Measurements from ENCODE around the gene WASHC2C.
"Not testable (repeated sequence)": the region's sequence is repeated elsewhere in the genome, so short reads cannot be mapped to it uniquely, and the experiment has no call there.

WASHC2C gene

DNA sequence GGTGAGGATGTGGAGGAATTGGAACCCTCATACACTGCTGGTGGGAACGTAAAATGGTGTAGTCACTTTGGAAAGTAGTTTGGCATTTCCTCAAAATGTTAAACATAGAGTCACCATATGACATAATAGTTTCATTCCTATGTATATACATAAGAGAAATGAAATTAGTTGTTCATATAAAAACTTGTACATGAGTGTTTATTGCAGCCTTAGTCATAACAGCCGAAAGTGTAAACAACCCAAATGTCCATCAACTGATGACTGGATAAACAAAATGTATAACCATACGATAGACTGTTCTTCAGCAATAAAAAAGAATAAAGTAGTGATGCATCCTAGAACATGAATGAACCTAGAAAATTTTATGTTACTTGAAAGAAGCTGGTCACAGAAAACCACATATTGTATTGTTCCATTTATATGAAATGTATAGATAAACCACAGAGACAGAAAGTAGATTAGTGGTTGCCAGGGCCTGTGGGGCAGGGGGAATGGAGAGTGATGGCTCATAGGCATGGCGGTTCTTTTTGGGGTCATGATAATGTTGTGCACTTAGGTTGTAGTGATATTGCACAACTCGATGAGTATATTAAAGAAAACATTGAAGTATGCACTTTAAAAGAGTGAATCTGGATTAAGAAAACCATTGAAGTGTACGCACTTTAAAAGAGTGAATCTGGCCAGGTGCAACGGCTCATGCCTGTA is 44.8 kb downstream of the WASHC2C start:
- not testable (repeated sequence) for H3K27me3 ChIP-seq (ENCODE audit: control insufficient read depth in 1 of 2, insufficient read depth in 2 of 2, low read length in 2 of 2); H3K4me1 ChIP-seq (ENCODE audit: control insufficient read depth, insufficient read depth, low read length); H3K9me3 ChIP-seq (ENCODE audit: control insufficient read depth in 2 of 2, low read length in 2 of 2); H3K4me3 ChIP-seq (ENCODE audit: low read length in 2 of 2); H3K9ac ChIP-seq (ENCODE audit: low read length in 2 of 2); H3K27ac ChIP-seq (ENCODE audit: low read length); H3K36me3 ChIP-seq (ENCODE audit: control insufficient read depth in 2 of 2, insufficient read depth in 2 of 2, low read length in 2 of 2)

DNA sequence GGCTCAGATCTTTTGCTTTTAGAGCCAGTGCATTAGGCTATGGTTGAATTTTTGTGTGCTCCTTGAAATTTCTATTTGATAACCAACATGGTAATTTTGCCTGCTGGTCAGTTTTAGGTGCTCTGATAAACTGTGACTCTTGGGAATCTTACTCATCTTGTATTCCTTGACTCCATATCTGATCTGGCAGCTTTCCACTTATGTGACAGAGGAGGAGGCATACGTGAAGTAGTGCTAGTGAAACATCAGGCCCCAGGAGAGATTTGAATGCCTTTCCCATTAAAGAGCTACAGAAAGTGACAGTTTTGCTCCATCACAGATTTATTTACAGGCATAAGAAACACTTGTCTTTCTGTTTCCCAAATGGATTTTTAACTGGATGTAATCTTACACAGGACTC is 59.2 kb downstream of the WASHC2C start:
- H3K36me3 ChIP-seq (ENCODE audit: control insufficient read depth in 2 of 2, insufficient read depth in 2 of 2, low read length in 2 of 2); H3K9me3 ChIP-seq (ENCODE audit: control insufficient read depth in 2 of 2, low read length in 2 of 2); H3K4me1 ChIP-seq (ENCODE audit: control insufficient read depth, insufficient read depth, low read length); H3K27me3 ChIP-seq (ENCODE audit: control insufficient read depth in 1 of 2, insufficient read depth in 2 of 2, low read length in 2 of 2); H3K9ac ChIP-seq (ENCODE audit: low read length in 2 of 2); H3K27ac ChIP-seq (ENCODE audit: low read length); H3K4me3 ChIP-seq (ENCODE audit: low read length in 2 of 2): not testable (repeated sequence)

DNA sequence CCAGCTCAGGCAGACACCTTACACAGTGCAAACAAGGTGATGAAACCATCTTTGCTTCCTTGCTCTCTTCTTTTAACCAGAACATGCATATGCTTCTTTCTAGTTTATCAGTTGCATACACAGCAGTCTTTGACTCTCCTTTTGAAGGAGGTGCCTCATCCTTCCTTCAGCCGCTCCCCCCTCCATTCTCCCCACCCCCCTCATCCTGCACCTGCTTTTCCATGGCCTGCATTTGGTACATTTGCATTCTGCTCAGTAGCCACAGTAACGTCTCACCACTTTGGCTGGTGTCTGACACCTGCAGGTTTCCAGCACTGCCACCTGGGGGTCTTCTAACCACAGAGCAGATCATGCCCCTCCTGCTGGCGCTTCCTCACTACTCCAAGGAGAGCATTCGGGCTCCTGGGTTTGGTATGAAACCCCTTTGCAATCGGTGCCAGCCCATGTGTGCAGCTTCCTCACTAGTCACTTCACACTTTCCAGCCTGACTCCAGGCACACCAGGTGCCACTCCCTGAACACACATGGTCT is 60.2 kb downstream of the WASHC2C start:
- not testable (repeated sequence) for H3K9ac ChIP-seq (ENCODE audit: low read length in 2 of 2); H3K27me3 ChIP-seq (ENCODE audit: control insufficient read depth in 1 of 2, insufficient read depth in 2 of 2, low read length in 2 of 2); H3K9me3 ChIP-seq (ENCODE audit: control insufficient read depth in 2 of 2, low read length in 2 of 2); H3K4me1 ChIP-seq (ENCODE audit: control insufficient read depth, insufficient read depth, low read length); H3K27ac ChIP-seq (ENCODE audit: low read length); H3K36me3 ChIP-seq (ENCODE audit: control insufficient read depth in 2 of 2, insufficient read depth in 2 of 2, low read length in 2 of 2); H3K4me3 ChIP-seq (ENCODE audit: low read length in 2 of 2)

DNA sequence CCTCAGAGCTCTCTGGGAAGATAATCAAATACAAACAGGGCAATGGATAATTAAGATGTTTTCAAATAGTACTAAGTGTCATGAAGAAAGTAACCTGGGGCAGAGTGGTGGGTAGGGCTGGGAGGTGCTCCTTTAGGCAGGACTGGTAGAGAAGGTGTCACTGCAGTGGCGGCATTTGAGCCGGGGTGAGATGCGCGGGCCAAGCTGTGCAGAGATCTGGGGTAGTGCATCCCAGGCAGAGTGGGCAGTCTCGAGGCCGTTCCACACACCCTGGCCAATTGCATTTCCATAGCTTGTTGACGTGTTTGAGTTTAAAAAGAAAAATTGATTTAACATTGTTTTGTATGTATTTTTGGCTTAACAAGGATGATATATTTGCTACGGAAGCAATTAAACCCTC is 62.9 kb downstream of the WASHC2C start:
- H3K27ac ChIP-seq (ENCODE audit: low read length); H3K4me3 ChIP-seq (ENCODE audit: low read length in 2 of 2); H3K27me3 ChIP-seq (ENCODE audit: control insufficient read depth in 1 of 2, insufficient read depth in 2 of 2, low read length in 2 of 2); H3K4me1 ChIP-seq (ENCODE audit: control insufficient read depth, insufficient read depth, low read length); H3K9ac ChIP-seq (ENCODE audit: low read length in 2 of 2); H3K9me3 ChIP-seq (ENCODE audit: control insufficient read depth in 2 of 2, low read length in 2 of 2); H3K36me3 ChIP-seq (ENCODE audit: control insufficient read depth in 2 of 2, insufficient read depth in 2 of 2, low read length in 2 of 2): not testable (repeated sequence)

DNA sequence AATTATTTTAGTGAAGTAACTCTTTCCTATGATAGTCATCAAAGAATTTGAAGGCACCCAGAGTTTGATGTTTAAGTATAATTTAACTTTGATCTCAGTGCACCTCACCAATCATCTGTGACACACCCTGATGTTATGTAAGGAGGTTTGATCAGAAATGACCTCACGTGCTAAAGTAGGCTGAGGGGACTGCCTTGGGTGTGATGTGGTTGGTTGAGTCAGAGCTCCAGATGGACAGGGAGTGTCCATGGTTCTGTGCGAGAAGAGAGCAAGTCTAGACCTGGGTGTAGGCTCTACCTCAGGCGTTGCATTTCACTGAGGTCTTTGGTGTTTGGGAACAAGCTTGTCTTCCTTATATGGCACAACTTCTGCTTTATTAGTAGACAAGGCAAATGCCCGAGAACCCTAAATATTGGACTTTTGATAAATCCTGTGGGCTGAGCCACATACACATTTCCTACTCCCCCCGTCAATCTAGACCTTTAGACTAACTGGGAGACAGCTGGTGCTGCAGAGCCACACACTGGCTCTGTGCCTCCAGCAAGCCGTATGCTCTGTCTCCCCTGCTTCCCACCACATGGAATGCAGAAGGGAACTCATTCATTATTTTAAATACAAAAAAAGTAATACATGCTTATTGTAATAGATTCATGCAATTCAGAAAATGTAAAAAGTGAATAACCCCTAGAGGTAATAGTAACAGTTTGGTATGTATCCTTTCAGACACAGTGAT is 63.8 kb downstream of the WASHC2C start:
- not testable (repeated sequence) for H3K36me3 ChIP-seq (ENCODE audit: control insufficient read depth in 2 of 2, insufficient read depth in 2 of 2, low read length in 2 of 2)

DNA sequence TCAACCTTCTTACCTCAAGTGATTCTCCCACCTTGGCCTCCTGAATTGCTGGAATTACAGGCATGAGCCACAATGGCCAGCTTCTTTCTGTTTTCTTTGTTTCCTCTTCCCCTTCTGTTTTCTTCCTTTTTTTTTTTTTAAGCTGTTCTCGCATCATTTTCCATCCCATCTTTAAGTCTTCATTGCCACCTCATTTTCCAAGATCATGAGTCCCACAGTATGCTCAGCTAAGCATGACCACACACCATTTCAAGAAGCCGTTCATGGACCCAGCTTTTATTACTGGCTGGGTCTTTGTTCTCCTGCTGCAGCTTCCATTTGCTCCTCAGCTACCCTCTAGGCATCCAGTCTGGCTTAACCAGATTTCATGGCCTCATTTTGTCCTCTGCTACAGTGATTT is 67.7 kb downstream of the WASHC2C start:
- not testable (repeated sequence) for H3K9ac ChIP-seq (ENCODE audit: low read length in 2 of 2); H3K27ac ChIP-seq (ENCODE audit: low read length); H3K36me3 ChIP-seq (ENCODE audit: control insufficient read depth in 2 of 2, insufficient read depth in 2 of 2, low read length in 2 of 2); H3K27me3 ChIP-seq (ENCODE audit: control insufficient read depth in 1 of 2, insufficient read depth in 2 of 2, low read length in 2 of 2); H3K4me3 ChIP-seq (ENCODE audit: low read length in 2 of 2); H3K4me1 ChIP-seq (ENCODE audit: control insufficient read depth, insufficient read depth, low read length); H3K9me3 ChIP-seq (ENCODE audit: control insufficient read depth in 2 of 2, low read length in 2 of 2)

More for the DNA sequence above, 63.8 kb downstream of the WASHC2C start:
- H3K9ac ChIP-seq (ENCODE audit: low read length in 2 of 2); H3K27ac ChIP-seq (ENCODE audit: low read length); H3K27me3 ChIP-seq (ENCODE audit: control insufficient read depth in 1 of 2, insufficient read depth in 2 of 2, low read length in 2 of 2); H3K9me3 ChIP-seq (ENCODE audit: control insufficient read depth in 2 of 2, low read length in 2 of 2); H3K4me3 ChIP-seq (ENCODE audit: low read length in 2 of 2); H3K4me1 ChIP-seq (ENCODE audit: control insufficient read depth, insufficient read depth, low read length): not testable (repeated sequence)

DNA sequence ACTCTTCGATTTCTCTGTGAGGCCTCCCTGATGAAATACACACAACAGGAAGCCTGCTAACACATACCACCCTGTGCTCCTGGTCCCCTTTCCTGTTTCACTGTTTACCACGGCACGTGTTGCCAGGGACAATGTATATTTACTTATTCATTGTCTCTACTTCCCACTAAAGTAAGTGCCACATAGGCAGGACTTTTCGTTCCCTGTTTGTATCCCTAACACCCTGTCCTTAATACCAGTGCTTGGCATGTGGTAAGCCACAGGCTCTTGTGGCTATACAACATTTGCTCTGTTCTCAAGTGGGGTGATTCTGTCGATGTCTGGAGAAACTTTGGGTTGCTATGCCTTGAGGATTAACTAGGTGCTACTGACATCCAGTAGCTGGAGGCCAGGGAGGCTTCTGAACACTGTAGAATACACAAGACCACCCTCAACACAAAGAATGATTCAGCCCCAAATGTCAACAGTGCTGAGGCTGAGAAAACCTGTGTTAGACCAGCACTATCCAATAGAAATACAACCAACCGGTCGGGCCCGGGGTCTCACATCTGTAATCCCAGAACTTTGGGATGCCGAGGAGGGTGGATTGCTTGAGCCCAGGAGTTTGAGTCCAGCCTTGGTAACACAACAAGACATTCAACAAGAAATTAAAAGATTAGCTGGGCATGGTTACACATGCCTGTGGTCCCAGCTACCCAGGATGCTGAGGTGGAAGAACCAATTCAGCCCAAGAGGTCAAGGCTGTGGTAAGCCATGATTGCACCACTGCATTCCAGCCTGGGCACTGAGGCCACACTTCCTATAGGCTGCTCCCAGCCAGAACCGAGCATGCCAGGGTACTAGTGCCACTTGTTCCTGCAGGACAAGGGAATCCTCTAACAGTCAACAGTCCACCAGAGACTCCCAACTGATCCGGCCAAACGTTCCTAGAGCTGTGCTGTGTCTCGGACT is 76.3 kb downstream of the WASHC2C start:
- H3K9me3 ChIP-seq (ENCODE audit: control insufficient read depth in 2 of 2, low read length in 2 of 2); H3K36me3 ChIP-seq (ENCODE audit: control insufficient read depth in 2 of 2, insufficient read depth in 2 of 2, low read length in 2 of 2); H3K9ac ChIP-seq (ENCODE audit: low read length in 2 of 2); H3K27me3 ChIP-seq (ENCODE audit: control insufficient read depth in 1 of 2, insufficient read depth in 2 of 2, low read length in 2 of 2); H3K4me1 ChIP-seq (ENCODE audit: control insufficient read depth, insufficient read depth, low read length); H3K27ac ChIP-seq (ENCODE audit: low read length); H3K4me3 ChIP-seq (ENCODE audit: low read length in 2 of 2): not testable (repeated sequence)

DNA sequence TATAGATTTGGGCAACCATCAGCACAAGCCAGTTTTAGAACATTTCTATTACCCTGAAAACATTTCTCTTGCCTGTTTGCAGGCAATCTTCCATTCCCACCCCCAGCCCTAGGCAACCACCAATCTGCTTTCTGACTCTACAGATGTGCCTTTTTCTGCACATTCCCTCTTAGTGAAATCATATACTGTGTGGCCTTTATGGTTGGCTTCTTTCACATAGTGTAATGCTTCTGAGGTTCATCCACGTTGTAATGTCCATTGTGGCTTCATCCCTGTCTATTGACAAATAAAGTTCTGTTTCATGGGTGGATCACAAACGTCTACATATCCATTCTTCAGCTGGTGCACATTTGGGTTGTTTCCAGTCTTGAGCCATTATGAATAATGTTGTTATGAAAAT is 77.9 kb downstream of the WASHC2C start:
- not testable (repeated sequence) for H3K27me3 ChIP-seq (ENCODE audit: control insufficient read depth in 1 of 2, insufficient read depth in 2 of 2, low read length in 2 of 2); H3K4me3 ChIP-seq (ENCODE audit: low read length in 2 of 2); H3K9me3 ChIP-seq (ENCODE audit: control insufficient read depth in 2 of 2, low read length in 2 of 2); H3K36me3 ChIP-seq (ENCODE audit: control insufficient read depth in 2 of 2, insufficient read depth in 2 of 2, low read length in 2 of 2); H3K4me1 ChIP-seq (ENCODE audit: control insufficient read depth, insufficient read depth, low read length); H3K27ac ChIP-seq (ENCODE audit: low read length); H3K9ac ChIP-seq (ENCODE audit: low read length in 2 of 2)

DNA sequence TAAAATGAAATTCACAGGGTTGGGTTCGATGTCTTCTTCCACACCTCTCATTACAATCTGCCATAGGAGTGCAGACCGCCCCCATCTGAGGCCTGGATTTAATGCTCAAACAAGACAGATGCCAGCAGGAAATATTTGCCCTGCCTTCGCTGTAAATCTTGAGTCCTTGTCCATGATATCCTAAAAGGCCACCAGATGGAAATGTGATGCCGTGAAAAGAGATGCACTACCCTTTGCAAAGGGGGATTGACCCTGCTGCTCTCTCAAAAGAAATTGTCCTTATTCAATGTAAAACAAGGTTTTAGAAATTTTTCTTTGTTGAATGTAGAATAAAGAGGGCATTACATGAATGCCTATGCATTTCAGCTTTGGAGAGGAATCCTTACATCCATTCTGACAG is 82.8 kb downstream of the WASHC2C start:
- Histone ChIP-seq H3K9ac (ENCODE audit: low read length in 2 of 2) (no peak overlapping the region), H3K4me3 (ENCODE audit: low read length in 2 of 2) (no peak overlapping the region), H3K36me3 (ENCODE audit: control insufficient read depth in 2 of 2, insufficient read depth in 2 of 2, low read length in 2 of 2) (no peaks in the 10 kb centered on the region)

DNA sequence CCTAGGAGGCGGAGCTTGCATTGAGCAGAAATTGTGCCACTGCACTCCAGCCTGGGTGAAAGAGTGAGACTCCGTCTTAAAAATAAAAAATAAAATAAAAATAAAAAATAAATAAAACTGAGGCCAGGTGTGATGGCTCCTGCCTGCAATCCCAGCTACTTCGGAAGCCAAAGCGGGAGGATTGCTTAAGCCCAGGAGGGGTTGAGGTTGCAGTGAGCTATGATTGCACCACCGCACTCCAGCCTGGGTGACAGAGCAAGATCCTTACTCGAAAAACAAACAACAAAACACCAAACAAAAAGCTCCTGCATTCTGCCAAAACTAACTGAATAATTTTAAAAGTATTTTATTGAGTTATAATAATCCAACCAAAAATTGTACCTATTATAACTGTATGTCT is 84.0 kb downstream of the WASHC2C start:
- Histone ChIP-seq H3K4me3 (ENCODE audit: low read length in 2 of 2) (no peak overlapping the region), H3K36me3 (ENCODE audit: control insufficient read depth in 2 of 2, insufficient read depth in 2 of 2, low read length in 2 of 2) (no peaks in the 10 kb centered on the region), H3K27ac (ENCODE audit: low read length) (no peak overlapping the region), H3K9ac (ENCODE audit: low read length in 2 of 2) (no peak overlapping the region), H3K4me1 (ENCODE audit: control insufficient read depth, insufficient read depth, low read length) (no peaks in the 10 kb centered on the region), H3K27me3 (ENCODE audit: control insufficient read depth in 1 of 2, insufficient read depth in 2 of 2, low read length in 2 of 2) (no peaks in the 10 kb centered on the region), H3K9me3 (ENCODE audit: control insufficient read depth in 2 of 2, low read length in 2 of 2) (no peaks in the 10 kb centered on the region)

More for the DNA sequence above, 82.8 kb downstream of the WASHC2C start:
- Histone ChIP-seq H3K27me3 (ENCODE audit: control insufficient read depth in 1 of 2, insufficient read depth in 2 of 2, low read length in 2 of 2) (no peaks in the 10 kb centered on the region), H3K4me1 (ENCODE audit: control insufficient read depth, insufficient read depth, low read length) (no peaks in the 10 kb centered on the region), H3K27ac (ENCODE audit: low read length) (no peak overlapping the region), H3K9me3 (ENCODE audit: control insufficient read depth in 2 of 2, low read length in 2 of 2) (no peaks in the 10 kb centered on the region)
